Measurements from ENCODE around the gene NOSTRIN. TPM values are rescaled to one million over a fixed set of nuclear protein-coding genes. Genes with fewer than 3 reads are reported as not detected.

Gene NOSTRIN
- total RNA-seq, 1 experiment from 2014 or later = not detected

DNA sequence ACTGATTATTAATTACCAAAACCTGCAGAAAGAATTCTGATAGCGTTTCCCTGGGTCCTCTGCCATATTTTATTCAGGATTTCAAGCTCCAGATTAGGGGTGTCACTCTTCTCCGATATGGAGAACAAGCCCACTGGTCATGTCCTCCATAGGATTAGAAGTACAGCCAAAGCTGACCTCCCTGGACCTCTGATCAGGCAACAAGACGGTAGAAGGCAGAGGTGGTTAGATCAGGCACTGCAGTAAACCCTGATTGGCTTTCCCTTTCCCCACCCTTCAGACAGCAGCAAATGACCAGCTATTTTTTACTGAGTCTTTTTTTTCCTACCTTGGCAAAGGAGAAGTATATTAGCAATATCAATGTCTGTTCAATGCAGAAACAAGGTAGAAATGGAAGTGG lies 50.0 kb downstream of the NOSTRIN start:
- Histone ChIP-seq H3K23ac (ENCODE audit: insufficient read length, low read depth, low read length) (no peak overlapping the region), H3K18ac (ENCODE audit: insufficient read length, low read depth, low read length) (no peak overlapping the region), H2AK5ac (ENCODE audit: insufficient read length, low read length) (no peak overlapping the region), H3K4me1 (ENCODE audit: insufficient read depth, low read length) (no peaks in the 10 kb centered on the region), H4K5ac (ENCODE audit: insufficient read length, low read depth, low read length) (no peak overlapping the region), H3K27me3 (ENCODE audit: insufficient read depth, low read length) (no peaks in the 10 kb centered on the region), H3K56ac (ENCODE audit: insufficient read length, low read depth, low read length) (no peak overlapping the region), H3K79me2 (ENCODE audit: insufficient read depth, low read length) (no peaks in the 10 kb centered on the region), H4K20me1 (ENCODE audit: control insufficient read depth, insufficient read depth, insufficient read length) (no peaks in the 10 kb centered on the region), H3K14ac (ENCODE audit: insufficient read depth, low read length) (no peak overlapping the region), H3K27ac (ENCODE audit: insufficient read length, low read depth, low read length) (no peak overlapping the region), H3K4me2 (ENCODE audit: insufficient read depth, insufficient read length, low read length) (no peak overlapping the region), H4K91ac (ENCODE audit: insufficient read length, low read depth, low read length) (no peak overlapping the region), H2BK12ac (ENCODE audit: insufficient read length, low read depth, low read length) (no peak overlapping the region), H3K9me3 (ENCODE audit: control insufficient read depth, low read depth, low read length) (no peaks in the 10 kb centered on the region), H2BK20ac (ENCODE audit: low read depth, low read length, poor library complexity, severe bottlenecking) (peak overlapping the region; percentile 45), H3K9ac (ENCODE audit: extremely low read depth, insufficient read length, low read length) (no peak overlapping the region), H2BK5ac (ENCODE audit: insufficient read length, low read length) (no peak overlapping the region), H4K8ac (replicated peaks; ENCODE audit: insufficient read length, low read depth, low read length) (no peak overlapping the region), H2BK15ac (ENCODE audit: low read depth, low read length) (no peak overlapping the region), H3K79me1 (ENCODE audit: insufficient read depth, low read depth, low read length, poor library complexity, severe bottlenecking) (no peaks in the 10 kb centered on the region), H3T11ph (ENCODE audit: low read length) (no peak overlapping the region), H3K23me2 (ENCODE audit: insufficient read length, low read depth, low read length, poor library complexity, severe bottlenecking) (no peaks in the 10 kb centered on the region), H3K4ac (ENCODE audit: low read depth, low read length) (no peak overlapping the region), H2BK120ac (ENCODE audit: low read depth, low read length, poor library complexity, severe bottlenecking) (no peak overlapping the region), H2AFZ (ENCODE audit: low read length) (no peak overlapping the region)
- peaks cover 9 to 10% of the 10 kb centered on the region in 2 experiments; a peak in 2 of 4 replicates for H3K4me1 Mint-ChIP-seq
- no peaks in the 10 kb centered on the region for H3K9me3 Mint-ChIP-seq
- no peaks in the 10 kb centered on the region for H3K27me3 Mint-ChIP-seq (ENCODE audit: low read depth)
- H3K4me3 Mint-ChIP-seq = no peak overlapping the region
- no CpG with 5 or more reads among the region's 3 CpGs for WGBS (ENCODE audit: extremely low coverage, insufficient read length, low lambda C conversion rate)
- TF ChIP-seq, protein P1, sequence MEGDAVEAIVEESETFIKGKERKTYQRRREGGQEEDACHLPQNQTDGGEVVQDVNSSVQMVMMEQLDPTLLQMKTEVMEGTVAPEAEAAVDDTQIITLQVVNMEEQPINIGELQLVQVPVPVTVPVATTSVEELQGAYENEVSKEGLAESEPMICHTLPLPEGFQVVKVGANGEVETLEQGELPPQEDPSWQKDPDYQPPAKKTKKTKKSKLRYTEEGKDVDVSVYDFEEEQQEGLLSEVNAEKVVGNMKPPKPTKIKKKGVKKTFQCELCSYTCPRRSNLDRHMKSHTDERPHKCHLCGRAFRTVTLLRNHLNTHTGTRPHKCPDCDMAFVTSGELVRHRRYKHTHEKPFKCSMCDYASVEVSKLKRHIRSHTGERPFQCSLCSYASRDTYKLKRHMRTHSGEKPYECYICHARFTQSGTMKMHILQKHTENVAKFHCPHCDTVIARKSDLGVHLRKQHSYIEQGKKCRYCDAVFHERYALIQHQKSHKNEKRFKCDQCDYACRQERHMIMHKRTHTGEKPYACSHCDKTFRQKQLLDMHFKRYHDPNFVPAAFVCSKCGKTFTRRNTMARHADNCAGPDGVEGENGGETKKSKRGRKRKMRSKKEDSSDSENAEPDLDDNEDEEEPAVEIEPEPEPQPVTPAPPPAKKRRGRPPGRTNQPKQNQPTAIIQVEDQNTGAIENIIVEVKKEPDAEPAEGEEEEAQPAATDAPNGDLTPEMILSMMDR (conservative IDR thresholded peaks at IDR 0.05) = no peak
- no peak for DNase-seq
- peaks cover 7 to 13% (median 11%) of the 10 kb centered on the region in 3 experiments; a peak in 6 of 7 replicates for H3K36me3 Mint-ChIP-seq (ENCODE audit: insufficient read depth in 1 of 3, low read depth in 3 of 3)
- no peak overlapping the region for H3K27ac Mint-ChIP-seq

Data from H9 (cell line).